Naive B cell (primary cell): ENCODE measurements around the gene LAMA4. TPM values are rescaled to one million over a fixed set of nuclear protein-coding genes. Genes with fewer than 3 reads are reported as not detected.

ENCODE experiments used
- ATAC-seq, 2 donors: fragments of 150-1000 bp; cut with Tn5 transposase; 2 replicates each; pipeline ENCODE4 v1.10.0; 2021; ENCODE audit warnings: low read depth in 2 of 2, mild to moderate bottlenecking in 2 of 2, moderate library complexity in 2 of 2
- DNase-seq: peaks from one replicate; pipeline ENCODE4 v3.0.0; 2022
- H3K27ac Mint-ChIP-seq, 6 donors: one replicate each; pipeline ENCODE4 v1.8.0; 2020 to 2022; ENCODE audit warnings: mild to moderate bottlenecking in 6 of 6, mixed read lengths in 6 of 6, moderate library complexity in 5 of 6, inconsistent platforms in 2 of 6
- H3K27me3 Mint-ChIP-seq, 3 donors: one replicate each; pipeline ENCODE4 v1.8.0; 2021 to 2022; ENCODE audit warnings: mixed read lengths in 3 of 3, mild to moderate bottlenecking in 1 of 3
- H3K36me3 Mint-ChIP-seq, 2 donors: one replicate each; pipeline ENCODE4 v1.8.0; 2020 to 2022; ENCODE audit warnings: mixed read lengths in 2 of 2, inconsistent platforms in 1 of 2, mild to moderate bottlenecking in 1 of 2
- H3K4me1 Mint-ChIP-seq, 3 donors: one replicate each; pipeline ENCODE4 v1.8.0; 2020 to 2022; ENCODE audit warnings: mixed read lengths in 3 of 3, inconsistent platforms in 1 of 3, mild to moderate bottlenecking in 1 of 3, moderate library complexity in 1 of 3
- H3K4me3 Mint-ChIP-seq, 8 donors: one replicate each; pipeline ENCODE4 v1.8.0; 2020 to 2022; ENCODE audit warnings: mild to moderate bottlenecking in 8 of 8, mixed read lengths in 8 of 8, moderate library complexity in 8 of 8, inconsistent platforms in 2 of 8
- H3K9me3 Mint-ChIP-seq, 7 donors: one replicate each; pipeline ENCODE4 v1.8.0; 2020 to 2022; ENCODE audit warnings: mixed read lengths in 7 of 7, mild to moderate bottlenecking in 5 of 7, inconsistent platforms in 2 of 7, moderate library complexity in 1 of 7
- polyA plus RNA-seq, 6 donors: library from polyadenylated mRNA; unstranded; fragments of 300-500 nt; fragmentation: Illumina TruSeq; gene quantifications; one replicate each; pipeline ENCODE4 v1.2.3, GENCODE V29; 2021; ENCODE audit warnings: low read depth in 6 of 6

LAMA4 gene
- polyA plus RNA-seq, 6 donors from 2014 or later: not detected

GRCh38 chr6:112177092-112177491 lies 77.3 kb downstream of the LAMA4 start:
- Mint-ChIP-seq H3K27ac (no peak overlapping the region), H3K27me3 (peaks cover 10 to 17% (median 15%) of the 10 kb centered on the region in 3 donors)

GRCh38 chr6:112176175-112176574 lies 78.2 kb downstream of the LAMA4 start:
- ATAC-seq (no peak), DNase-seq (no peak)
- H3K27me3 Mint-ChIP-seq: peaks cover 12 to 20% (median 20%) of the 10 kb centered on the region in 3 donors
- H3K4me1 Mint-ChIP-seq: no peaks in the 10 kb centered on the region
- no peaks in the 10 kb centered on the region for H3K9me3 Mint-ChIP-seq
- H3K4me3 Mint-ChIP-seq: no peak overlapping the region
- H3K36me3 Mint-ChIP-seq: no peaks in the 10 kb centered on the region
- no peak overlapping the region for H3K27ac Mint-ChIP-seq

More at GRCh38 chr6:112177092-112177491, 77.3 kb downstream of the LAMA4 start:
- no peak overlapping the region for H3K4me3 Mint-ChIP-seq
- H3K9me3 Mint-ChIP-seq: no peaks in the 10 kb centered on the region
- no peak for ATAC-seq
- no peaks in the 10 kb centered on the region for H3K4me1 Mint-ChIP-seq
- DNase-seq: no peak
- H3K36me3 Mint-ChIP-seq: no peaks in the 10 kb centered on the region

GRCh38 chr6:112173221-112173804 lies 81.1 kb downstream of the LAMA4 start:
- Mint-ChIP-seq H3K27me3 (peaks cover 20 to 28% (median 27%) of the 10 kb centered on the region in 3 donors), H3K36me3 (no peaks in the 10 kb centered on the region), H3K4me1 (no peaks in the 10 kb centered on the region), H3K9me3 (no peaks in the 10 kb centered on the region), H3K27ac (no peak overlapping the region), H3K4me3 (no peak overlapping the region)
- no peak for DNase-seq
- no peak for ATAC-seq

DNA sequence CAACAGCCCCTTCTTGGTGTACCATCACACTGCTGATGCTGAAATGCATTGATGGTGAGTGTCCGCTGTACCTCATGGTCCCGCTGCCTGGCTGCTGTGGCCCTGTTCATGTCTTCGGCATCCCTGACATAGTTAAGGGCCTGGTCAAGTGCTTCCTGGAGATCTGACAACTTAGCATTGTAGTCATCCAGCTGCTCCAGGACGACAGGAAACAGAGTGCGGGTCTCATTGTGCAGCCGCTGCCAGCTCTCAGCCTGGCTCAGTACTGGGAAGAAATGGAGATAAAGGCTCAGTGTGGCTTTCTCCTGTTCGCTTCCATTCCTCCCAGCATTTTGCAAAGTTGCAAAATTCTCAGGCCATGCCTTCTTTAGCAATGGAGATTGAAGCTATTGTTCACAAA lies 81.8 kb downstream of the LAMA4 start:
- ATAC-seq (no peak), DNase-seq (no peak)
- Mint-ChIP-seq H3K27ac (no peak overlapping the region), H3K36me3 (no peaks in the 10 kb centered on the region), H3K27me3 (peaks cover 20 to 26% (median 26%) of the 10 kb centered on the region in 3 donors), H3K9me3 (no peaks in the 10 kb centered on the region), H3K4me1 (no peaks in the 10 kb centered on the region), H3K4me3 (no peak overlapping the region)

GRCh38 chr6:112169541-112169940 lies 84.8 kb downstream of the LAMA4 start:
- Mint-ChIP-seq H3K27me3 (peaks cover 20 to 39% (median 26%) of the 10 kb centered on the region in 3 donors), H3K36me3 (no peaks in the 10 kb centered on the region), H3K9me3 (no peaks in the 10 kb centered on the region), H3K4me1 (no peaks in the 10 kb centered on the region), H3K27ac (no peak overlapping the region), H3K4me3 (no peak overlapping the region)
- ATAC-seq: no peak
- DNase-seq: no peak

- peak overlapping the region in 3 of 6 donors; percentile 19 to 87 (median 55) for H3K27ac Mint-ChIP-seq
- H3K4me3 Mint-ChIP-seq: peak overlapping the region in 4 of 8 donors; percentile 6 to 63 (median 32)
- no peaks in the 10 kb centered on the region for H3K9me3 Mint-ChIP-seq
- peak; percentile 96 to 98 for ATAC-seq
- no peaks in the 10 kb centered on the region for H3K36me3 Mint-ChIP-seq
- H3K27me3 Mint-ChIP-seq: peaks cover 26 to 61% (median 36%) of the 10 kb centered on the region in 3 donors
- H3K4me1 Mint-ChIP-seq: peaks cover 7 to 13% (median 10%) of the 10 kb centered on the region in 3 donors
- DNase-seq: peak; percentile 57
Measured at GRCh38 chr6:112163295-112164257, 90.8 kb downstream of the LAMA4 start.

GRCh38 chr6:112160745-112161144 lies 93.6 kb downstream of the LAMA4 start:
- Mint-ChIP-seq H3K27me3 (peaks cover 24 to 52% (median 34%) of the 10 kb centered on the region in 3 donors), H3K27ac (peak overlapping the region in 1 of 6 donors; percentile 6), H3K4me1 (peaks cover 7 to 13% (median 10%) of the 10 kb centered on the region in 3 donors), H3K9me3 (no peaks in the 10 kb centered on the region), H3K4me3 (no peak overlapping the region), H3K36me3 (no peaks in the 10 kb centered on the region)
- ATAC-seq (no peak), DNase-seq (no peak)

GRCh38 chr6:112156668-112157067 lies 97.7 kb downstream of the LAMA4 start:
- no peaks in the 10 kb centered on the region for H3K36me3 Mint-ChIP-seq

DNA sequence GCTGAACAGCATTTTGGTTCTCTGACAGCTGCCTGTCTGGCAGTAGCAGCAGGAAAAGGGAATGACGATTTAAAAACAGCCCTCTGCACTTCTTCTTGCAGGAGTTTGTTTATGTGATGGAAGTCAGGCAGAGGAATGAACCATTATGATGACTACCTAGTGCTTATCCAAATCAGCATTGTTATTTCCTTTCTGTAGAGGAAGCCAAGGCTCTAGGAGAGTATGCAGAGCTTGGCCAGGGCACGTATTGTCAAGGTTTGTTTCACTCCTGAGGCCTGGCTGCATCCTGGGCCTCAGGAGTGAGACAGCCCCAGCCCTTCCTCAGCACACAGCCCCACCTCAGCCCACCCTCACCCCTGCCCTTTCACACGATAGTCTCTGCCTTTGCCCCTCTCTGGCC lies 98.5 kb downstream of the LAMA4 start:
- Mint-ChIP-seq H3K36me3 (no peaks in the 10 kb centered on the region), H3K27me3 (peaks cover 7 to 16% (median 11%) of the 10 kb centered on the region in 3 donors), H3K27ac (peak overlapping the region in 2 of 6 donors; percentile 61 to 65), H3K4me1 (peaks cover 0 to 9% (median 3%) of the 10 kb centered on the region in 3 donors), H3K4me3 (no peak overlapping the region), H3K9me3 (no peaks in the 10 kb centered on the region)
- DNase-seq: no peak
- no peak for ATAC-seq

More at GRCh38 chr6:112156668-112157067, 97.7 kb downstream of the LAMA4 start:
- no peak for DNase-seq
- Mint-ChIP-seq H3K27ac (peak overlapping the region in 1 of 6 donors; percentile 67), H3K4me1 (peaks cover 0 to 9% (median 3%) of the 10 kb centered on the region in 3 donors), H3K27me3 (peaks cover 10 to 21% (median 17%) of the 10 kb centered on the region in 3 donors), H3K4me3 (no peak overlapping the region), H3K9me3 (no peaks in the 10 kb centered on the region)
- ATAC-seq: no peak

DNA sequence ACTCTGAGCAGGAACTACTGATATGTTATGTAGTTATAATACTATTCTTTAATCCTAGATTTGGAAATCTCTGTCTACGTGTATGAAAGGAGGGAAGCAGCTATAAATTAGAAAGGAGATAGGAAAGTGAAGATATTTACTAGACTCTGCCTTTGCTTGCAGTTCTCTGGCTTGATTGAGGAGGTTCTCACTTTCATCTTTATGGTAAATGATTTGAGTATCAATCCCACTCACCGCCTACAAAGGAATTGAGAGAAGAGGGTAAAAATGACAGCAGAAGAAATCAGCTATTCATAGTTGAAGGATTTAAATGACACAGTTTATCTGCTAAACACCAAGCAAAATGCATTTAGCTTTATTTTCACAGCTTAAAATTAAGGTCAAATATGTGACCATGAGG lies 99.7 kb downstream of the LAMA4 start:
- H3K36me3 Mint-ChIP-seq: no peaks in the 10 kb centered on the region
- ATAC-seq (no peak), DNase-seq (no peak)
- no peak overlapping the region for H3K4me3 Mint-ChIP-seq
- H3K9me3 Mint-ChIP-seq: no peaks in the 10 kb centered on the region
- H3K27ac Mint-ChIP-seq: no peak overlapping the region
- peaks cover 0 to 9% (median 0%) of the 10 kb centered on the region in 3 donors for H3K27me3 Mint-ChIP-seq
- peaks cover 0 to 9% (median 3%) of the 10 kb centered on the region in 3 donors for H3K4me1 Mint-ChIP-seq

DNA sequence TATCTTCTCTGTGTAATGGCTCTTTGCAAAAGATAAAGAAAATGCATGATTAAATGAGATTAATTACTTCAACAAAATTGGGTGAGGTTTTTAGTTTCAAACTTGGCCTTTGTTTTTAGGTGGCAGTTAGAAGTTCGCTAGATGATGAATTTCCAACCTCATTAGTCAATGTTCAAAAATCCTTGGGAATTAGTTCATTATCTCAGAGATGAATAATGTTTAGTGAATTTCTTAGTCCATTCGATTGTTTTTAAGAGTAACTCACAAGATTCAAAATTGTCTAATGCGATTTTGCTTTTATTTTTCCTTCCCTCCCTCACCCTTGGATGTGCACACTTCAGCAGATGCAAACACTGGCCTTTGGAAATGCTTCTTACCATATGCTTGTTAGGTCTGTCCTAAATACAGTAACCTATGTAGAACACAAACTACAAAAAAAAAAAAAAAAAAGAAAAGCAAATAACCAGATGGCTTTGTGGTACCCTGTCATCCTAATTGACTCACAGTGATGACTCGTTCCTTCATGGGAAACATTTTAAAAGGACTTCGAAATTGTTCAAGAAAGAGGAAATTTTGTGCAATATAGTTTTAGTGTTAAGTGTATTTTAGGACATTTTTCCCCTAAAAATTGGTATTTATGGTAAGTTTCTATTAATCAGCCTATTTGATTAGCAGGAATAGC lies 100.3 kb downstream of the LAMA4 start:
- DNase-seq: no peak
- peaks cover 0 to 9% (median 3%) of the 10 kb centered on the region in 3 donors for H3K4me1 Mint-ChIP-seq
- H3K27ac Mint-ChIP-seq: no peak overlapping the region
- no peaks in the 10 kb centered on the region for H3K36me3 Mint-ChIP-seq
- no peak overlapping the region for H3K4me3 Mint-ChIP-seq
- H3K27me3 Mint-ChIP-seq: peaks cover 0 to 7% (median 0%) of the 10 kb centered on the region in 3 donors
- no peaks in the 10 kb centered on the region for H3K9me3 Mint-ChIP-seq
- ATAC-seq: no peak

GRCh38 chr6:112150363-112150762 lies 104.0 kb downstream of the LAMA4 start:
- DNase-seq (no peak), ATAC-seq (no peak)
- peaks cover 0 to 9% (median 3%) of the 10 kb centered on the region in 3 donors for H3K4me1 Mint-ChIP-seq
- no peaks in the 10 kb centered on the region for H3K36me3 Mint-ChIP-seq
- H3K27me3 Mint-ChIP-seq: peaks cover 0 to 9% (median 2%) of the 10 kb centered on the region in 3 donors
- H3K9me3 Mint-ChIP-seq: no peaks in the 10 kb centered on the region
- H3K27ac Mint-ChIP-seq: peak overlapping the region in 2 of 6 donors; percentile 41 to 47
- no peak overlapping the region for H3K4me3 Mint-ChIP-seq

- peaks cover 0 to 9% (median 3%) of the 10 kb centered on the region in 3 donors for H3K4me1 Mint-ChIP-seq
- ATAC-seq (no peak), DNase-seq (no peak)
- H3K36me3 Mint-ChIP-seq: no peaks in the 10 kb centered on the region
- H3K9me3 Mint-ChIP-seq: no peaks in the 10 kb centered on the region
- H3K4me3 Mint-ChIP-seq: no peak overlapping the region
- H3K27me3 Mint-ChIP-seq: peaks cover 4 to 14% (median 8%) of the 10 kb centered on the region in 3 donors
- peak overlapping the region in 1 of 6 donors; percentile 47 for H3K27ac Mint-ChIP-seq
Measured at GRCh38 chr6:112149719-112150263, 104.6 kb downstream of the LAMA4 start.
